NCI-H2196 treated with DMSO at 0.1 percent for 48 hours (cell line): ENCODE results near the gene TRAPPC1.

Experiments used
- DNase-seq: peaks from one replicate; lab custom pipeline; 2025; ENCODE audit not compliant: unreplicated experiment; lab: John Stamatoyannopoulos, UW

Gene TRAPPC1

GRCh38 chr17:7881276-7882054 is 50.3 kb downstream of the TRAPPC1 start:
- DNase-seq: no peak
